Measurements from ENCODE around the gene ABCB11.
"Not testable (repeated sequence)": the region's sequence is repeated elsewhere in the genome, so short reads cannot be mapped to it uniquely, and the experiment has no call there.

ABCB11 gene

DNA sequence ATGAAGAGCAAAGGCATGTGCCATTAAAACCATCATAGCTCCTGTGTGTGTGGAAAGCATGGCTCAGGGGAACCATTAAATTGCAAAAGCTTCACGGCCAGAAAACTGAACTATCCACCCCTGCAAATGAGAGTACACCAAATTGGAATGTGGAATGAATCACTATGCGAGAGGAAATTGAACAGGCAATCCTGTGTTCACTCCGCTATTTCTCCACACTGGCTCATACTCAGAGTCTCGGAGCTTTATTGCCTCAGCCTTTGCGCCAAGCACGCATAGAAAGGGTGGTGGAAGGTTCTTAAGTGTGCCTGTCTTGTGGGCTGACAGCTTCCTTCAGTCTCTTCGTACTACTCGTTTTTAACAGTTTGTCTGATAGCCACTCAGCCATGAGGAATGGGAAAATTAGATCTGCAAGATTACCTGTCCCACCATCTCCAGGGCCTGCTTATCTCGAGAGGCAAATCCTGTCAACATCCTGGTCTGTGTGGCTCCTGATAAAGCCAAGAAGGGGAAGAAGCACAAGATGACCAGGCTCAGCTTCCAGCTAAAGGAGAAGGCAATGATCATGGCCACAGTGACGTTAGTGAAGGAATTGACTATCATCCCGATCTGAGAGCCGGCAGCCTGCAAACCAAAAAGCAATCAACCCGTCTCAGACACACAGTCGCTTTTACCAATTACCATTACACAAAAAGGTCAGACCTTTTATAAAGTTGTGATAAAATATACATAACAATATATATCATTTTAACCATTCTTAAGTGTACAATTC, 95.1 kb downstream of the ABCB11 start:
- Histone ChIP-seq H3K27ac (no peak overlapping the region), H3K27me3 (no peaks in the 10 kb centered on the region), H3K9me3 (no peaks in the 10 kb centered on the region), H3K36me3 (no peaks in the 10 kb centered on the region), H3K4me1 (no peaks in the 10 kb centered on the region), H3K4me3 (no peak overlapping the region)
- DNase-seq = no peak
- intact Hi-C loops (cut with DNase I; ENCODE audit: low total_unique reads) = no loop called here
- TF ChIP-seq, protein P1, sequence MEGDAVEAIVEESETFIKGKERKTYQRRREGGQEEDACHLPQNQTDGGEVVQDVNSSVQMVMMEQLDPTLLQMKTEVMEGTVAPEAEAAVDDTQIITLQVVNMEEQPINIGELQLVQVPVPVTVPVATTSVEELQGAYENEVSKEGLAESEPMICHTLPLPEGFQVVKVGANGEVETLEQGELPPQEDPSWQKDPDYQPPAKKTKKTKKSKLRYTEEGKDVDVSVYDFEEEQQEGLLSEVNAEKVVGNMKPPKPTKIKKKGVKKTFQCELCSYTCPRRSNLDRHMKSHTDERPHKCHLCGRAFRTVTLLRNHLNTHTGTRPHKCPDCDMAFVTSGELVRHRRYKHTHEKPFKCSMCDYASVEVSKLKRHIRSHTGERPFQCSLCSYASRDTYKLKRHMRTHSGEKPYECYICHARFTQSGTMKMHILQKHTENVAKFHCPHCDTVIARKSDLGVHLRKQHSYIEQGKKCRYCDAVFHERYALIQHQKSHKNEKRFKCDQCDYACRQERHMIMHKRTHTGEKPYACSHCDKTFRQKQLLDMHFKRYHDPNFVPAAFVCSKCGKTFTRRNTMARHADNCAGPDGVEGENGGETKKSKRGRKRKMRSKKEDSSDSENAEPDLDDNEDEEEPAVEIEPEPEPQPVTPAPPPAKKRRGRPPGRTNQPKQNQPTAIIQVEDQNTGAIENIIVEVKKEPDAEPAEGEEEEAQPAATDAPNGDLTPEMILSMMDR (IDR thresholded peaks at IDR 0.05) = no peak

DNA sequence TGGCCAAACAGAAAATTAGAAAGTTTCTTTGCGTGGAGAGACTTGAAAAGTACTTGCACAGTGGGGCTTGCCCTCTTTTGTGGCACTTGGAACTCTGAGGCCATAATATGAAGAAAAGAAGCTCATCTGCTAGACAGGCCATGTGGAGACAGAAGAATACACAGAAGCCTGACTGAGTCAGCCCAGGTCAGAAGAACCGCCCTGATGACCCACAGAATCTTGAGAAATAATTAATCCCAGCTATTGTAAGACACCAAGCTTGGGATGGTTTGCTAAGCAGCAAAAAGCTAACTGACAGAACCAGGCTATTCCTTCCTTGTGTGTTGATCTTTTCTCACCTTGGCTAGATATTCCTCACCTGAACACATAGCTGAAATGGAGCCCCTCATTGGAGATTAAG, 96.3 kb downstream of the ABCB11 start:
- Histone ChIP-seq H3K4me1 (no peaks in the 10 kb centered on the region), H3K4me3 (no peak overlapping the region), H3K27ac (no peak overlapping the region), H3K9me3 (no peaks in the 10 kb centered on the region), H3K36me3 (no peaks in the 10 kb centered on the region), H3K27me3 (no peaks in the 10 kb centered on the region)
- TF ChIP-seq, protein P1 (IDR thresholded peaks at IDR 0.05) = no peak
- DNase-seq = no peak
- intact Hi-C loops (cut with DNase I; ENCODE audit: low total_unique reads) = no loop called here

DNA sequence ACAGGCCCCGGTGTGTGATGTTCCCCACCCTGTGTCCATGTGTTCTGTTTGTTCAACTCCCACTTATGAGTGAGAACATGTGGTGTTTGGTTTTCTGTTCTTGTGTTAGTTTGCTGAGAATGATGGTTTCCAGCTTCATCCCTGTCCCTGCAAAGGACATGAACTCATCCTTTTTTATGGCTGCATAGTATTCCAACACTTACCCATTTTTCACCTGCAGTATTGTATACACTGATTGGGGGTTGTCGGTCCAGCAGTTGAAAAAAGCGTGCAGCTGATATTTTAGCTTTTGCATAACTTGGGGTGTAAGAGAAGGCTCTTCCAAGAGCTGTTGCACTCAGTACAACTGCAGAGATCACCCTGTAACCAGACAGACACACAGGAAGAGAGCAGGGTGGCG, 99.0 kb downstream of the ABCB11 start:
- H3K4me1 ChIP-seq; H3K27me3 ChIP-seq; H3K9me3 ChIP-seq; H3K27ac ChIP-seq; DNase-seq; intact Hi-C loops (cut with DNase I; ENCODE audit: low total_unique reads); H3K36me3 ChIP-seq; H3K4me3 ChIP-seq: not testable (repeated sequence)

DNA sequence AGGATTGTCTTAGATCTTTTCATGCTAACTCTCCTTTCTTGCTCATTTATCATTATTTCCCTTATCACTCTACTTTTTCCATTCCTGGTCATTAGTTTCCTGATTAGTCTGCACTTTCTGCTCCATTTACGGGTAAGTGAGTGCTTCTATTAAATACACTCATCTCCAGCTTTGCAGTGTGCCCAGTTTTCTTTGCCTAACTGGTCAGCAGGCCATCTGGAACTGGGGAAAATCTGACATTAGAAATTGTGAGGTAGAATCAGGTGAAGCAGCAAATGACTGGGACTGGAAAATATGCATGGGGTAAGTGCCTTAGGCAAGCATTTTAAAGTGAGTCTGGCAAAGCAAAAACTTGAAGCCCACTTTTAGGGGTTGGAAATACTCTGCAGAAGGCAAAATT, 100.9 kb downstream of the ABCB11 start:
- intact Hi-C loops (cut with DNase I; ENCODE audit: low total_unique reads) = no loop called here
- no peak overlapping the region for H3K4me3 ChIP-seq
- H3K27me3 ChIP-seq = no peaks in the 10 kb centered on the region
- no peak overlapping the region for H3K27ac ChIP-seq
- no peaks in the 10 kb centered on the region for H3K36me3 ChIP-seq
- H3K4me1 ChIP-seq = no peaks in the 10 kb centered on the region
- TF ChIP-seq, protein P1 (IDR thresholded peaks at IDR 0.05) = no peak
- no peak for DNase-seq
- no peaks in the 10 kb centered on the region for H3K9me3 ChIP-seq

DNA sequence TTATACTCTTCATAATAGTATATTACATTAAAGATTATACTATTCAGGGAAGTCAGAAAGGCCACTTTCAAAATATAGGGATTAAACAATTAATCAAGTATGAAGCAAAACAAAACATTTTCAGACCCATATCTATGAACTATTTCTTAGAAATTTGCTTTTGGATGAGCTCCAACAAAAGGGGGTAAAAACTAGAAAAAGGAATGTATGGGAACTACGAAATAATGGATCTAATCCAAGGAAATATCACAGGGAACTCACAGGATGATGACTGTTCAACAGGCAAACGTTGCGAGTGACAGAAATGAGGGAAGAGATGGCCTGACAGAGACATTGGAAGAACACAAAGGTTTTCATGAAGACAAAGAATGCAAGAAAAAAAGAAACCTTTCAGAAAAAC, 102.1 kb downstream of the ABCB11 start:
- Histone ChIP-seq H3K36me3 (no peaks in the 10 kb centered on the region), H3K4me3 (no peak overlapping the region), H3K27ac (no peak overlapping the region), H3K4me1 (no peaks in the 10 kb centered on the region), H3K27me3 (no peaks in the 10 kb centered on the region), H3K9me3 (no peaks in the 10 kb centered on the region)
- no peak for DNase-seq
- intact Hi-C loops (cut with DNase I; ENCODE audit: low total_unique reads) = loop anchor here (10.0 kb wide), 1 partner anchor 584 kb away; no protein-coding TSS in a partner anchor
- TF ChIP-seq, protein P1 (IDR thresholded peaks at IDR 0.05) = no peak

DNA sequence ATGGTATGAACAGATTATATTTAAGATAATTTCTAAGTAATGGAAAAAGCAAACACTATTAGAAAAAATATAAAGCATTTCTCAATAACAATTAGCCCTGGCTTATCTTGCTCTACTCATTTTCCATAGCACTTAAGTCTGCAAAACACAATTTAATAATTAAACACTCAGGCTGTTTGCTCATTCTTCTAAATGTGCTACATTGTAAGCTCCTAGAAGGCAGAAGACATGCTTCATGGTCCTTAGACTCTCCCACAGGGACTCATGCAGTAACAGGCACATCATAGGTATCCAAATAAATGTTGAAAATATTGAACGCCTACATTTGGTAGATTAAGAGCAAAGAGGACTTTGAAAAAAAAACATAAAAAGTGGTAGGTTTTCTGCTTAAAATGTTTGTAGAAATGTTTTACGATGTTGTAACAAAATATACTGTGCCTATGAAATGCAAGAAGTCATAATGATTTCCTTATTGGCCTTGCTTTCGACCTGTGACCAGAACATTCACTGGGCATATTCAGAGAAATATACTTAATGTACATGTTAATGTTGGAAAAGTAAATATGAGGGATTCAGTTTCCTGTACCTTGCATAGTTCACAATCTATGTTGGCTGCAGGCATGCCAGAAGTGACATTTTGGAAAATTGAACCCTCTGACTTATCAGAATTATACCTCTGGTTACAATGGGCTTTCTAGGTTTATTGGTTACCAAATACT, 102.9 kb downstream of the ABCB11 start:
- TF ChIP-seq, protein P1 (IDR thresholded peaks at IDR 0.05) = no peak
- intact Hi-C loops (cut with DNase I; ENCODE audit: low total_unique reads) = loop anchor here (10.0 kb wide), 1 partner anchor 583 kb away; no protein-coding TSS in a partner anchor
- no peak overlapping the region for H3K4me3 ChIP-seq
- no peak overlapping the region for H3K27ac ChIP-seq
- H3K27me3 ChIP-seq = no peaks in the 10 kb centered on the region
- no peaks in the 10 kb centered on the region for H3K9me3 ChIP-seq
- H3K4me1 ChIP-seq = no peaks in the 10 kb centered on the region
- no peaks in the 10 kb centered on the region for H3K36me3 ChIP-seq
- DNase-seq = no peak

Data from tibial artery (tissue), 4 donors.